Gastroesophageal sphincter (tissue), 4 donors: Measurements from ENCODE around the gene WBP2. TPM values are rescaled to one million over a fixed set of nuclear protein-coding genes. Genes with fewer than 3 reads are reported as not detected.

Experiments used
- ATAC-seq: fragments of 150-250 bp; one replicate; pipeline ENCODE4 v1.9.1; 2016; ENCODE audit warnings: mild to moderate bottlenecking, moderate library complexity
- H3K27ac ChIP-seq, 4 donors: fragments of 200-600 bp; sonication (generic) in 3 of 4; 1 replicate in 3 of 4; 2 replicates in 1 of 4; pipeline ENCODE4 v1.5.1; 2016 to 2019
- H3K27me3 ChIP-seq: fragments of 200-600 bp; sonication (generic); one replicate; pipeline ENCODE4 v1.5.1; 2019
- H3K36me3 ChIP-seq, 2 donors: fragments of 200-600 bp; sonication (generic); one replicate each; pipeline ENCODE4 v1.5.1; 2019; ENCODE audit warnings: control low read depth in 1 of 2
- H3K4me1 ChIP-seq, 3 donors: fragments of 200-600 bp; sonication (generic); 1 replicate in 2 of 3; 2 replicates in 1 of 3; pipeline ENCODE4 v1.5.1; 2016 to 2019; ENCODE audit warnings: control low read depth in 2 of 3
- H3K4me3 ChIP-seq, 2 donors: fragments of 200-600 bp; sonication (generic); one replicate each; pipeline ENCODE4 v1.5.1; 2019; ENCODE audit warnings: mild to moderate bottlenecking in 1 of 2, moderate library complexity in 1 of 2
- H3K9me3 ChIP-seq, 3 donors: fragments of 200-600 bp; sonication (generic); one replicate each; pipeline ENCODE4 v1.5.1; 2017 to 2019; ENCODE audit warnings: control low read depth in 2 of 3
- EP300 ChIP-seq: sonication (generic); formaldehyde crosslinking; IDR thresholded peaks from one replicate; pipeline ENCODE4 v1.6.1; 2017; ENCODE audit warnings: antibody characterized with exemption, mild to moderate bottlenecking
- POLR2A ChIP-seq, 2 donors: fragments of 450-650 bp; IDR thresholded peaks; one replicate each; pipeline ENCODE4 v1.6.1; 2017; ENCODE audit warnings: antibody characterized with exemption in 2 of 2, mild to moderate bottlenecking in 2 of 2, moderate library complexity in 1 of 2
- POLR2AphosphoS5 ChIP-seq: sonication (generic); formaldehyde crosslinking; IDR thresholded peaks from one replicate; pipeline ENCODE4 v1.6.1; 2017; ENCODE audit warnings: antibody characterized with exemption
- WGBS, 2 donors: methylation state at CpG; one replicate each; pipeline ENCODE4 v1.1.5; 2018; ENCODE audit warnings: low coverage in 1 of 2; 5-methylcytosine and 5-hydroxymethylcytosine counted together
- total RNA-seq, 4 donors: library from RNA; depleted of rRNA; stranded (reverse); fragments of >200 nt; gene quantifications; one replicate each; pipeline ENCODE4 v1.1.0, GENCODE V29; 2016
- TF ChIP-seq, protein P1 (sequence below), 4 experiments: fragments of 200-600 bp in 2 of 4; fragments of 450-650 bp in 2 of 4; sonication (generic) in 1 of 4; IDR thresholded peaks; one replicate each; pipeline ENCODE4 v1.5.1; 2017 to 2019; ENCODE audit warnings: antibody characterized with exemption in 4 of 4, mild to moderate bottlenecking in 2 of 4, moderate library complexity in 2 of 4

WBP2 gene
- total RNA-seq, 4 donors from 2014 or later, result 50.0 to 83.9 (median 57.6) TPM

DNA sequence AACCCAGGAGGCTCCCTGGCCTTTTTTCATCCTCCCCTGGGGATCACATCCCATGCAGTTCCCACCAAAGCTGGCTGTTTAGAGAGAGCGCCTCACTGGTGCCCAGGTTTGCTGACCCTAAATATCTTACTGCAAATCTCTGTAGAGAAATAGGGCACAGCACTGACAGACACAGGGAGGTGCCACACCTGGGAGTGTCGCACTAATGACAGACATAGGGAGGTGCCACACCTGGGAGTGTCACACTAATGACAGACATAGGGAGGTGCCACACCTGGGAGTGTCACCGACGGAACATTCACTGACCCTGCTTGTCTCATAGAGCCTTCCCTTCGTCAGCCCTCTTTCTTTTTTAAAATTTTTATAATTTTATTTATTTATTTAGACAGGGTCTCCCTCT is 44.9 kb downstream of the WBP2 start:
- Histone ChIP-seq H3K27me3 (no peaks in the 10 kb centered on the region), H3K4me1 (peaks cover 0 to 23% (median 18%) of the 10 kb centered on the region in 3 donors), H3K36me3 (peaks cover 0 to 60% of the 10 kb centered on the region in 2 donors), H3K4me3 (no peak overlapping the region), H3K9me3 (no peaks in the 10 kb centered on the region), H3K27ac (peak overlapping the region in 2 of 4 donors; percentile 74 to 79)
- ATAC-seq, result no peak
- WGBS, 2 donors, result 81 to 91% methylated on average over 4 of the region's 5 CpGs
- TF ChIP-seq, protein P1, sequence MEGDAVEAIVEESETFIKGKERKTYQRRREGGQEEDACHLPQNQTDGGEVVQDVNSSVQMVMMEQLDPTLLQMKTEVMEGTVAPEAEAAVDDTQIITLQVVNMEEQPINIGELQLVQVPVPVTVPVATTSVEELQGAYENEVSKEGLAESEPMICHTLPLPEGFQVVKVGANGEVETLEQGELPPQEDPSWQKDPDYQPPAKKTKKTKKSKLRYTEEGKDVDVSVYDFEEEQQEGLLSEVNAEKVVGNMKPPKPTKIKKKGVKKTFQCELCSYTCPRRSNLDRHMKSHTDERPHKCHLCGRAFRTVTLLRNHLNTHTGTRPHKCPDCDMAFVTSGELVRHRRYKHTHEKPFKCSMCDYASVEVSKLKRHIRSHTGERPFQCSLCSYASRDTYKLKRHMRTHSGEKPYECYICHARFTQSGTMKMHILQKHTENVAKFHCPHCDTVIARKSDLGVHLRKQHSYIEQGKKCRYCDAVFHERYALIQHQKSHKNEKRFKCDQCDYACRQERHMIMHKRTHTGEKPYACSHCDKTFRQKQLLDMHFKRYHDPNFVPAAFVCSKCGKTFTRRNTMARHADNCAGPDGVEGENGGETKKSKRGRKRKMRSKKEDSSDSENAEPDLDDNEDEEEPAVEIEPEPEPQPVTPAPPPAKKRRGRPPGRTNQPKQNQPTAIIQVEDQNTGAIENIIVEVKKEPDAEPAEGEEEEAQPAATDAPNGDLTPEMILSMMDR (IDR thresholded peaks at IDR 0.05), result no peak
- TF ChIP-seq POLR2AphosphoS5 (no peak), EP300 (no peak), POLR2A (IDR thresholded peaks at IDR 0.05) (no peak)

DNA sequence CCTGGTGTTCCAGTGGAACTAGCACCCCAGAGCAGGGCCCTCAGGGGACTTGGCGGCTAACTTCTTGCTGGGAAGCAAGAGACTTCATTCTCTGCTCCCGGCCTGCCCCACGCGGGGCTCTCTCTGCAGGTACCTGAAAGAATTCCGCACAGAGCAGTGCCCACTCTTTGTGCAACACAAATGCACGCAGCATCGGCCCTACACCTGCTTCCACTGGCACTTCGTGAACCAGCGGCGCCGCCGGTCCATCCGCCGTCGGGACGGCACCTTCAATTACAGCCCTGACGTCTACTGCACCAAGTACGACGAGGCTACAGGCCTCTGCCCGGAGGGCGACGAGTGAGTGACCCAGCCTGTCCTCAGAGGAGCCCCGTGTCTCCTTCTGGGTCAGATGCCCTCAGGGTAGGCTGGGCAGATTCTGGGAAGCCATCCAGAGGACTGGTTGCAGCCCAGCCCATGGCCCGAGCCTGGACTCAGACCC is 45.5 kb downstream of the WBP2 start:
- 67% methylated on average over 1 of the region's 24 CpGs; no CpG with 5 or more reads in 1 of the 2 donors for WGBS, 2 donors
- H3K27ac ChIP-seq, result peak overlapping the region in 3 of 4 donors; percentile 70 to 79 (median 74)
- no peak overlapping the region for H3K4me3 ChIP-seq
- TF ChIP-seq, protein P1 (IDR thresholded peaks at IDR 0.05), result no peak
- TF ChIP-seq POLR2A (IDR thresholded peaks at IDR 0.05), result no peak
- peaks cover 0 to 23% (median 18%) of the 10 kb centered on the region in 3 donors for H3K4me1 ChIP-seq
- H3K27me3 ChIP-seq, result no peaks in the 10 kb centered on the region
- no peaks in the 10 kb centered on the region for H3K9me3 ChIP-seq
- peaks cover 0 to 55% of the 10 kb centered on the region in 2 donors for H3K36me3 ChIP-seq
- no peak for ATAC-seq

DNA sequence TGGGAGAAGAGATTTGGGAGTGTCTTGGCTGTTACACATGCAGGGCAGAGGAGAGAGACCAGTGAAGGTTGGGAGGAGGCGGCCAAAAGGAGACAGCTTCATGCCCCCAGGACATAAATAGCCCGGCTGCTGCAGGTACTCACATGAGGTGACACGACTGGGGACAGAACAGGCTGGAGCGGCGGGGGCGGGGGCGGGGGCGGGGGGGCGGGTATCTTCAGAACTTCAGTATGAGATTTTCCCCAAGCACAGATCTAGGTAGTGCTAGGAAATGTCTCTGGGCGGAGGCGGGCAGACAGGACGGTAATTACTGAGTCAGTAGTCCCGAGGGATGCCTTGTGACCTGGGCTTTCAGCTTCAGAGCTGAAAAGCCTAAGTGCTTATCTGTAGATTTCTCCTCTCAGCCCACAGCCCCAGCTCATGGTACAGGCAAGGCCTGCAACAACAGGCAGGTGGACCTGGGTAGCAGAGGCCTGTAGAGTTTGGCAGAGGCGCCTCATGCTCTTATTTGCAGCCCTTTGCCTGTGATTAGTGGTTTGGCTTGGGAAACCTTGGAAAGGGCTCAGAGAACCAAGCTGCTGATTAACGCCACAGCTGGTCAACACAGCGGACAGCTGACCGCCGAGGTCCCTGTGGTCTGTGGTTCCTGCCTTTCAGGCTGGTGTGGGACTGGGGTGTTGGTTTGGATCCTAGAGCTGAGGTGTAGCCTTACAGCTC is 46.1 kb downstream of the WBP2 start:
- H3K4me1 ChIP-seq, result peaks cover 0 to 23% (median 18%) of the 10 kb centered on the region in 3 donors
- 66 to 73% methylated on average over 3 to 11 of the region's 18 CpGs for WGBS, 2 donors
- no peaks in the 10 kb centered on the region for H3K9me3 ChIP-seq
- TF ChIP-seq EP300, result no peak
- TF ChIP-seq POLR2AphosphoS5, result no peak
- TF ChIP-seq, protein P1 (IDR thresholded peaks at IDR 0.05), result no peak
- TF ChIP-seq POLR2A (IDR thresholded peaks at IDR 0.05), result no peak
- H3K27me3 ChIP-seq, result no peaks in the 10 kb centered on the region
- no peak overlapping the region for H3K4me3 ChIP-seq
- H3K27ac ChIP-seq, result peak overlapping the region in 3 of 4 donors; percentile 70 to 79 (median 74)
- H3K36me3 ChIP-seq, result peaks cover 0 to 49% of the 10 kb centered on the region in 2 donors
- peak; percentile 82 for ATAC-seq

DNA sequence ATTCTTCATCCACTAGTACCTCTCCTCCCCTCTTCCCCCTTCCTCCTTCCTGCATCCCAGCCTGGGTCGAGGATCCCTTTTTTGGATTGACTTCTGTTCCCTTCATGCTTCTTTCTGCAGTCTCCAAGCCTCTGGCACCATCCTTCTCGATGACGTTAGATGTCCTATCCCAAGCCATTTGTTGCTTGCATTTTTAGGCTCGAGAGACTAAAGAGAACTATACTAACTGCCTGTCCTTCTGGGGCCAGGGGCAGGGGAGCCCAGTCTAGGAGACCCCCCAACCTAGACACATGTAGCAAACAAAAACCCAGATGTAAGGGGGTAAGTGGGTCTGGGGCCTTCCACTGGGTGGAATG is 46.6 kb downstream of the WBP2 start:
- H3K27me3 ChIP-seq, result no peaks in the 10 kb centered on the region
- H3K4me3 ChIP-seq, result no peak overlapping the region
- ATAC-seq, result no peak
- TF ChIP-seq, protein P1 (IDR thresholded peaks at IDR 0.05), result no peak
- TF ChIP-seq POLR2AphosphoS5 (no peak), EP300 (no peak), POLR2A (IDR thresholded peaks at IDR 0.05) (no peak)
- H3K36me3 ChIP-seq, result peaks cover 0 to 43% of the 10 kb centered on the region in 2 donors
- H3K4me1 ChIP-seq, result peaks cover 0 to 23% (median 18%) of the 10 kb centered on the region in 3 donors
- H3K27ac ChIP-seq, result peak overlapping the region in 3 of 4 donors; percentile 70 to 74 (median 72)
- no peaks in the 10 kb centered on the region for H3K9me3 ChIP-seq
- WGBS, 2 donors, result 33 to 53% methylated on average over 1 to 2 of the region's 4 CpGs

DNA sequence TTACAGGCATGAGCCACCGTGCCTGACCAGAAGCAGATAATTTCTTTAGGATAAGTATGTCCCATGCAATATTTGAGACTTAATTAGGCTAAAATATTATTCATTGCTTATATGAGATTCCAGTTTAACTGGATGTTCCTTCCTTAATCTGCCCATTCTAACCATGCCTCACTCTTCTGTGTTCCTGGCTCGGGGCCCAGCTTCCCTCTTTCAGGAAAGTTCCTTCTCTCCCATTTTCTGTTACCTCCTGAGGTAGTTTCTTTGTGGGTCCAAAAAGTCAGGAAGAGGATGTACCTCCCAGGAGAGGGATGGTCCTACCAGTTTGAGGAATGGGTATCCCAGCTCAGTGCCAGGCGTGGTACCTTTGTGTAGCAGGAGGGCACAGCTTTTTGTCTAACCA is 47.3 kb downstream of the WBP2 start:
- Histone ChIP-seq H3K27ac (peak overlapping the region in 3 of 4 donors; percentile 70 to 74 (median 72)), H3K4me1 (peaks cover 0 to 23% (median 18%) of the 10 kb centered on the region in 3 donors)
- 79 to 88% methylated on average over 2 of the region's 3 CpGs for WGBS, 2 donors

More for the DNA sequence above, 47.3 kb downstream of the WBP2 start:
- no peaks in the 10 kb centered on the region for H3K9me3 ChIP-seq
- TF ChIP-seq POLR2AphosphoS5 (no peak), POLR2A (IDR thresholded peaks at IDR 0.05) (no peak), EP300 (no peak)
- TF ChIP-seq, protein P1 (IDR thresholded peaks at IDR 0.05), result no peak
- no peak for ATAC-seq
- no peaks in the 10 kb centered on the region for H3K27me3 ChIP-seq
- no peak overlapping the region for H3K4me3 ChIP-seq
- H3K36me3 ChIP-seq, result peaks cover 0 to 41% of the 10 kb centered on the region in 2 donors
